Small intestine (tissue), 7 donors: ENCODE measurements around the gene SEPTIN1. TPM values are rescaled to one million over a fixed set of nuclear protein-coding genes. Genes with fewer than 3 reads are reported as not detected.
"Not testable (repeated sequence)": the region's sequence is repeated elsewhere in the genome, so short reads cannot be mapped to it uniquely, and the experiment has no call there.

ENCODE experiments used
- DNase-seq, 2 donors: peaks; one replicate each; pipeline versions ENCODE4 v3.0.0 to v3.0.0-alpha.2; 2013
- FAIRE-seq: peaks from 2 replicates; lab custom pipeline; 2012; peaks lifted over from hg19 to GRCh38; lab: Jason Lieb, UNC
- H3K27ac ChIP-seq, 3 donors: one replicate each; pipeline ENCODE4 v1.5.1; 2013; ENCODE audit warnings: low read length in 2 of 3, mild to moderate bottlenecking in 2 of 3, control low read depth in 1 of 3, inconsistent platforms in 1 of 3, low read depth in 1 of 3, moderate library complexity in 1 of 3
- H3K27me3 ChIP-seq, 3 donors: one replicate each; pipeline ENCODE4 v1.6.1; 2013; ENCODE audit warnings: low read length in 3 of 3, inconsistent platforms in 1 of 3; ENCODE audit not compliant: control insufficient read depth in 3 of 3, insufficient read depth in 3 of 3
- H3K36me3 ChIP-seq, 3 donors: one replicate each; pipeline ENCODE4 v1.6.1; 2013; ENCODE audit warnings: low read length in 3 of 3, inconsistent platforms in 1 of 3, low read depth in 1 of 3, mild to moderate bottlenecking in 1 of 3, moderate library complexity in 1 of 3; ENCODE audit not compliant: control insufficient read depth in 3 of 3, insufficient read depth in 2 of 3
- H3K4me1 ChIP-seq, 3 donors: one replicate each; pipeline ENCODE4 v1.6.1; 2013; ENCODE audit warnings: low read length in 2 of 3, inconsistent platforms in 1 of 3, low read depth in 1 of 3, mild to moderate bottlenecking in 1 of 3, moderate library complexity in 1 of 3; ENCODE audit not compliant: control insufficient read depth in 3 of 3, insufficient read depth in 2 of 3
- H3K4me3 ChIP-seq, 3 donors: one replicate each; pipeline ENCODE4 v1.5.1; 2013; ENCODE audit warnings: low read length in 3 of 3, control low read depth in 1 of 3, inconsistent platforms in 1 of 3, low read depth in 1 of 3, mild to moderate bottlenecking in 1 of 3, moderate library complexity in 1 of 3
- H3K9me3 ChIP-seq, 2 donors: one replicate each; pipeline ENCODE4 v1.6.1; 2013; ENCODE audit warnings: low read depth in 1 of 2, low read length in 1 of 2; ENCODE audit not compliant: control insufficient read depth in 2 of 2, insufficient read depth in 1 of 2
- WGBS, 3 donors: extraction: QIAGEN DNeasy Blood & Tissue Kit; methylation state at CpG; one replicate each; pipeline ENCODE4 v1.1.7; 2013; 5-methylcytosine and 5-hydroxymethylcytosine counted together
- polyA plus RNA-seq, 4 donors: library from polyadenylated mRNA; stranded (reverse) in 3 of 4; unstranded in 1 of 4; fragments of 200-250 nt in 3 of 4; fragments of 120-200 nt in 1 of 4; gene quantifications; one replicate each; pipeline versions ENCODE4 v1.2.1 to v1.2.3, GENCODE V29; 2013
- donor health status: healthy with polysubstance abuse.
- donor health status: control.
- donor health status: control.
- donor health status: Bipolar disorder and iron deficiency.
- donor health status: healthy.

Gene SEPTIN1
- polyA plus RNA-seq, 4 donors = 4.8 to 21.1 (median 6.4) TPM

- H3K4me3 ChIP-seq = no peak overlapping the region
- H3K27me3 ChIP-seq = no peaks in the 10 kb centered on the region
- FAIRE-seq = no peak
- WGBS, 3 donors = 81 to 91% (median 84%) methylated on average over 13 of the region's 13 CpGs
- peaks cover 0 to 6% of the 10 kb centered on the region in 2 donors for H3K9me3 ChIP-seq
- no peak for DNase-seq
- peaks cover 0 to 8% (median 0%) of the 10 kb centered on the region in 3 donors for H3K4me1 ChIP-seq
- no peaks in the 10 kb centered on the region for H3K36me3 ChIP-seq
- no peak overlapping the region for H3K27ac ChIP-seq
Measured at GRCh38 chr16:30340621-30341020, 41.7 kb downstream of the SEPTIN1 start.

GRCh38 chr16:30338715-30339114, 43.6 kb downstream of the SEPTIN1 start:
- H3K4me1 ChIP-seq, H3K27ac ChIP-seq, H3K4me3 ChIP-seq, H3K36me3 ChIP-seq, DNase-seq, H3K9me3 ChIP-seq, H3K27me3 ChIP-seq, FAIRE-seq: not testable (repeated sequence)
- WGBS, 3 donors = 95 to 99% (median 95%) methylated on average over 3 to 5 of the region's 5 CpGs

GRCh38 chr16:30337964-30338357, 44.4 kb downstream of the SEPTIN1 start:
- FAIRE-seq, H3K36me3 ChIP-seq: not testable (repeated sequence)

GRCh38 chr16:30335598-30336474, 46.5 kb downstream of the SEPTIN1 start:
- DNase-seq = peak; percentile 29 to 31
- peak overlapping the region; percentile 29 to 95 (median 91) for H3K27ac ChIP-seq
- H3K36me3 ChIP-seq = no peaks in the 10 kb centered on the region
- peak overlapping the region; percentile 57 to 64 (median 60) for H3K4me3 ChIP-seq
- no peaks in the 10 kb centered on the region for H3K27me3 ChIP-seq
- H3K9me3 ChIP-seq = peaks cover 0 to 6% of the 10 kb centered on the region in 2 donors
- FAIRE-seq = no peak
- peaks cover 0 to 10% (median 0%) of the 10 kb centered on the region in 3 donors for H3K4me1 ChIP-seq
- WGBS, 3 donors = 26 to 41% (median 32%) methylated on average over 16 to 17 of the region's 17 CpGs

More at GRCh38 chr16:30337964-30338357, 44.4 kb downstream of the SEPTIN1 start:
- not testable (repeated sequence) for H3K27ac ChIP-seq, H3K4me3 ChIP-seq, H3K4me1 ChIP-seq, H3K9me3 ChIP-seq, DNase-seq, H3K27me3 ChIP-seq
- 85 to 94% (median 90%) methylated on average over 9 to 10 of the region's 10 CpGs for WGBS, 3 donors

GRCh38 chr16:30335028-30335597, 47.2 kb downstream of the SEPTIN1 start:
- not testable (repeated sequence) for FAIRE-seq
- WGBS, 3 donors = 0% methylated on average over 37 to 70 of the region's 70 CpGs

GRCh38 chr16:30334473-30334989, 47.8 kb downstream of the SEPTIN1 start:
- not testable (repeated sequence) for H3K9me3 ChIP-seq, FAIRE-seq, H3K27me3 ChIP-seq, H3K36me3 ChIP-seq, H3K4me1 ChIP-seq
- Histone ChIP-seq H3K4me3 (peak overlapping the region; percentile 50 to 72 (median 64)), H3K27ac (peak overlapping the region; percentile 91 to 98 (median 95))
- peak; percentile 90 to 91 for DNase-seq
- 0% methylated on average over 9 to 27 of the region's 33 CpGs for WGBS, 3 donors

More at GRCh38 chr16:30335028-30335597, 47.2 kb downstream of the SEPTIN1 start:
- H3K27me3 ChIP-seq, H3K36me3 ChIP-seq, H3K4me1 ChIP-seq, H3K9me3 ChIP-seq: not testable (repeated sequence)
- DNase-seq = peak; percentile 75 to 91
- H3K4me3 ChIP-seq = peak overlapping the region; percentile 60 to 72 (median 64)
- peak overlapping the region; percentile 91 to 98 (median 95) for H3K27ac ChIP-seq

Other genes starting within 250 kb of the SEPTIN1 start
- gene CORO1A, start 199.0 kb downstream of the SEPTIN1 start, polyA plus RNA-seq = 10 to 100 TPM; 27.3 to 65.7 (median 32.7) TPM
- gene BOLA2B, start 188.9 kb downstream of the SEPTIN1 start, polyA plus RNA-seq = 100 to 1,000 TPM in 3 of 4 donors, 10 to 100 TPM in 1; 55.8 to 614 (median 378) TPM
- gene SLX1A, start 188.7 kb downstream of the SEPTIN1 start, polyA plus RNA-seq = 100 to 1,000 TPM in 2 of 4 donors, 10 to 100 TPM in 2; 77.2 to 318 (median 185) TPM
- gene SULT1A3, start 183.3 kb downstream of the SEPTIN1 start, polyA plus RNA-seq = 100 to 1,000 TPM in 2 of 4 donors, 10 to 100 TPM in 2; 34.6 to 376 (median 148) TPM
- 10 to 100 TPM in 2 of 4 donors, 1 to 10 TPM in 2; 2.7 to 16.6 (median 7.3) TPM for gene NPIPB13, start 134.1 kb downstream of the SEPTIN1 start, polyA plus RNA-seq
- 10 to 100 TPM; 30.0 to 43.5 (median 39.9) TPM for gene CD2BP2, start 27.3 kb downstream of the SEPTIN1 start, polyA plus RNA-seq
- 10 to 100 TPM; 30.8 to 46.1 (median 41.9) TPM for gene TBC1D10B, start 12.1 kb downstream of the SEPTIN1 start, polyA plus RNA-seq
- 10 to 100 TPM in 1 of 4 donors, 1 to 10 TPM in 1, under 1 TPM in 1, not detected in 1; 0.82 to 26.3 (median 1.9) TPM for gene MYL11, start 7.8 kb downstream of the SEPTIN1 start, polyA plus RNA-seq
- 1 to 10 TPM; 1.6 to 7.0 (median 3.9) TPM for gene ZNF48, start 12.9 kb upstream of the SEPTIN1 start, polyA plus RNA-seq
- 1 to 10 TPM; 2.5 to 5.3 (median 3.6) TPM for gene ZNF771, start 25.0 kb upstream of the SEPTIN1 start, polyA plus RNA-seq
- gene DCTPP1, start 47.5 kb upstream of the SEPTIN1 start, polyA plus RNA-seq = 100 to 1,000 TPM in 1 of 4 donors, 10 to 100 TPM in 3; 42.4 to 116 (median 58.9) TPM
- 100 to 1,000 TPM in 3 of 4 donors, 10 to 100 TPM in 1; 76.9 to 349 (median 175) TPM for gene SEPHS2, start 63.3 kb upstream of the SEPTIN1 start, polyA plus RNA-seq
- gene ITGAL, start 90.2 kb upstream of the SEPTIN1 start, polyA plus RNA-seq = 1 to 10 TPM; 1.1 to 4.1 (median 2.6) TPM
- 10 to 100 TPM; 42.7 to 71.6 (median 52.6) TPM for gene ZNF768, start 144.0 kb upstream of the SEPTIN1 start, polyA plus RNA-seq
- gene ZNF747, start 152.3 kb upstream of the SEPTIN1 start, polyA plus RNA-seq = 10 to 100 TPM in 1 of 4 donors, 1 to 10 TPM in 3; 7.6 to 10.6 (median 8.8) TPM
- gene ZNF764, start 175.8 kb upstream of the SEPTIN1 start, polyA plus RNA-seq = 10 to 100 TPM in 1 of 4 donors, 1 to 10 TPM in 3; 5.4 to 23.0 (median 6.2) TPM
- gene ZNF688, start 189.2 kb upstream of the SEPTIN1 start, polyA plus RNA-seq = 10 to 100 TPM; 14.9 to 46.7 (median 24.4) TPM
- gene ZNF785, start 203.1 kb upstream of the SEPTIN1 start, polyA plus RNA-seq = 10 to 100 TPM in 1 of 4 donors, 1 to 10 TPM in 3; 1.9 to 20.4 (median 4.1) TPM
- 1 to 10 TPM; 5.7 to 8.9 (median 7.0) TPM for gene ZNF689, start 227.8 kb upstream of the SEPTIN1 start, polyA plus RNA-seq